Measurements from ENCODE around the gene TNFRSF18. TPM values are rescaled to one million over a fixed set of nuclear protein-coding genes. Genes with fewer than 3 reads are reported as not detected.
A peak's percentile ranks its signal among the peaks of the same experiment; 100 is the strongest.

The TNFRSF18 gene
- polyA plus RNA-seq, 2 of the 4 experiments (the other 2 are of a cell fraction), result not detected

DNA sequence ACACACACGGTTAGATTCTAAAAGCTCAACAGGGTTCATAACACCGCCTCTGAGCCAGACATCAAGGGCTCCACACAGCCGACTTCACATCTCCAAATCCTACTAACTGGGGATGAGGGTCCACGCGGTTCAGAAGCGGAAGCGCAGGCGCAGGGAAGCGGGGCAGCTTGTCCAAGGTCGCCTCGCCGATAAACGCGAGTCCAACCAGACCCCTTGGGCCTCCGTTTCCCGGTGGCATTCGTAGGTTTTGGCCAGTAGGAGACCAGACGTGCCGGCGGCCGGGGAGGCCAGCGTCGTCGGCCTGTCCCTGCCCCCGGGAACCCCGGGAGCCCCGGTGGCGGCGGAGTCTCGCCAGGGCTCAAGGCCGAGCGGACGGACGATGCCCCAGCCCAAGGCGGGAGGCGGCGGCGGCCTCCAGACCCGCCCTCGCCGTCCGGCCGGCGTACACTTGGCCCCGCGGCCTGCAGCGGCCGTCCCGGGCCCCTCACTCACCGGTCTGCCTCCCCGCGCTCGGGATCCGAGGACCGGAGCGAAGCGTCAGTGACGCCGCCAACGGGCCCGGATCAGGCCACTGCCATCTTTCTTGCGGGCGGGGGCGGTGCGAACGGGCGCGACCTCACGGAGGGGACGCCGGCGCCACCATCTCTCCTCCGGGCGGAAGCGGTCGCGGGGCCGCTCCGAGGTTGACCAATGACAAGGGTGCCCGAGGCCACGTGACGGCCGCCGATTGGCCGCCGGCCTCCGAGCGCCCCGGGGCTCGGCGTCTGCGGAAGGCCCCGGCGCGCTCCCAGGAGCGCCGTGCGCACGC is 25.2 kb upstream of the TNFRSF18 start, which contains the start of gene SDF4:
SDF4 (minus strand) TSS at position 602 of the 808 bp plus-strand sequence. CDS start 3,229 bp downstream, outside the sequence.
- 0% methylated on average over 10 of the region's 99 CpGs for WGBS (ENCODE audit: missing lambda C conversion rate)
- POLR2A ChIA-PET, result interaction anchor here (1.1 to 1.3 kb wide), 2 partner anchors 16 to 152 kb away, joined by 3 read pairs; no protein-coding TSS in a partner anchor
- peak within 1 kb of the TSS; percentile 98 for H3K4me2 ChIP-seq
- ATAC-seq (peak; percentile 88 to 94), DNase-seq (ENCODE audit: low read depth in 1 of 2, low spot score in 1 of 2) (peak; percentile 92 to 95), FAIRE-seq (no peak)
- H3K9me3 ChIP-seq, result no peaks in the 10 kb centered on the region
- TF ChIP-seq, protein P1, sequence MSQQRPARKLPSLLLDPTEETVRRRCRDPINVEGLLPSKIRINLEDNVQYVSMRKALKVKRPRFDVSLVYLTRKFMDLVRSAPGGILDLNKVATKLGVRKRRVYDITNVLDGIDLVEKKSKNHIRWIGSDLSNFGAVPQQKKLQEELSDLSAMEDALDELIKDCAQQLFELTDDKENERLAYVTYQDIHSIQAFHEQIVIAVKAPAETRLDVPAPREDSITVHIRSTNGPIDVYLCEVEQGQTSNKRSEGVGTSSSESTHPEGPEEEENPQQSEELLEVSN (IDR thresholded peaks at IDR 0.05; ENCODE audit: borderline replicate concordance, low read depth), result peak; percentile 48; the same call in 1 of the 2 replicates
- TF ChIP-seq KDM5A (IDR thresholded peaks at IDR 0.05) (peak; percentile 45; the same call in 1 of the 2 replicates), JUN (IDR thresholded peaks at IDR 0.05) (peak; percentile 38 to 63; a peak in 3 of 5 replicates), POLR2A (IDR thresholded peaks at IDR 0.05; ENCODE audit: low read length) (peak; percentile 83), PHF8 (IDR thresholded peaks at IDR 0.05; ENCODE audit: borderline replicate concordance, low read depth) (peak; percentile 84), NR3C1 (IDR thresholded peaks at IDR 0.05) (no peak), KDM1A (IDR thresholded peaks at IDR 0.05; ENCODE audit: low read depth) (no peak)
- TF ChIP-seq, protein P2, sequence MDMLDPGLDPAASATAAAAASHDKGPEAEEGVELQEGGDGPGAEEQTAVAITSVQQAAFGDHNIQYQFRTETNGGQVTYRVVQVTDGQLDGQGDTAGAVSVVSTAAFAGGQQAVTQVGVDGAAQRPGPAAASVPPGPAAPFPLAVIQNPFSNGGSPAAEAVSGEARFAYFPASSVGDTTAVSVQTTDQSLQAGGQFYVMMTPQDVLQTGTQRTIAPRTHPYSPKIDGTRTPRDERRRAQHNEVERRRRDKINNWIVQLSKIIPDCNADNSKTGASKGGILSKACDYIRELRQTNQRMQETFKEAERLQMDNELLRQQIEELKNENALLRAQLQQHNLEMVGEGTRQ (IDR thresholded peaks at IDR 0.05), result peak; percentile 89
- H3K4me3 ChIP-seq, result peak within 1 kb of the TSS; percentile 97
- peak within 1 kb of the TSS; percentile 98 to 100 for H3K27ac ChIP-seq
- peaks cover 18% of the 10 kb centered on the region; the same call in 2 of the 3 replicates for H3K4me1 ChIP-seq
- CTCF ChIA-PET, result interaction anchor here (0.7 to 2.4 kb wide), 7 partner anchors 60 to 169 kb away, joined by 3 to 17 read pairs (median 3); no protein-coding TSS in a partner anchor

DNA sequence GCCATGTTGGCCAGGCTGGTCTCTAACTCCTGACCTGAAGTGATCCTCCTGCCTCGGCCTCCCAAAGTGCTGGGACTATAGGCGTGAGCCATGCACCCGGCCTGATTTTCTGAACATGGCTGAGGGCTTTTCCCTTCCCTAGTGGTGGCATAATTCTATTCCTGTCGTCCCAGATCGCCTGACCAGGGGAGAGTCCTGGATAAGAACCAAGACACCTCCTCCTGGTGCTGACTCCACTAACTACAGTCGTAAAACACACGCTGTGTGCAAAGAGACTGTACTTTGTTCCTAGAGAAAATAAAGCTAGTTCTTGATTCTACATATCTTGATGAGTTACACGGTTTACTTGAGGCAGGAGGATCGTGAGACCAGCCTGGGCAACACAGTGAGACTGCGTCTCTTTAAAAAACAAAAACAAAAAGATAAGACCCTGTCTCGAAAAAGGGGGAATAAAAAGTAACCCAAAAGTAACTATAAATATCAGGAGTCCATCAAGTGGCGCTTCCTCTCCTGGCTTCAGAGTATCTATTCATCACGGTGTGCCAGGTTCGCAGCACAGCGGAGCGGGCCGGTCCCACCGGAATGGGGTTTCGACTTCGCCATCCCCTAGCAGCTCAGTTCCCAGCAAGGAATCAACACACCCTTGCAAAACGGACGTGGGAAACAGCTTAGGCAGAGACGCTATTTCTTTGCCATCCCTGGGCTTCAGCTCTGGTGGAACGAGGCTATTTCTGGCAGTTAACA is 24.4 kb upstream of the TNFRSF18 start:
- WGBS (ENCODE audit: missing lambda C conversion rate), result 11% methylated on average over 22 of the region's 24 CpGs
- ATAC-seq (peak; percentile 37 to 67; a peak in 5 of 6 replicates), DNase-seq (ENCODE audit: low read depth in 1 of 2, low spot score in 1 of 2) (peak; percentile 64 to 68), FAIRE-seq (no peak)
- Histone ChIP-seq H3K4me1 (peaks cover 18% of the 10 kb centered on the region; the same call in 2 of the 3 replicates), H3K9me3 (no peaks in the 10 kb centered on the region), H3K27ac (peak overlapping the region; percentile 98 to 100), H3K4me3 (peak overlapping the region; percentile 97), H3K4me2 (peak overlapping the region; percentile 98)
- POLR2A ChIA-PET, result interaction anchor here (1.1 kb wide), 1 partner anchor 15 kb away, joined by 3 read pairs; no protein-coding TSS in a partner anchor
- peak in 1 of 2 experiments; percentile 20; a peak in 1 of 5 replicates for TF ChIP-seq RAD21 (conservative IDR thresholded peaks at IDR 0.05 in 1 of 2, IDR thresholded peaks at IDR 0.05 in 1 of 2)
- no peak for TF ChIP-seq CHD4 (IDR thresholded peaks at IDR 0.05; ENCODE audit: borderline replicate concordance)
- TF ChIP-seq SMC3 (IDR thresholded peaks at IDR 0.05), result peak; percentile 12; the same call in 1 of the 3 replicates
- CTCF ChIA-PET, result interaction anchor here (0.7 to 2.4 kb wide), 8 partner anchors 61 to 246 kb away, joined by 3 to 17 read pairs (median 3); no protein-coding TSS in a partner anchor

DNA sequence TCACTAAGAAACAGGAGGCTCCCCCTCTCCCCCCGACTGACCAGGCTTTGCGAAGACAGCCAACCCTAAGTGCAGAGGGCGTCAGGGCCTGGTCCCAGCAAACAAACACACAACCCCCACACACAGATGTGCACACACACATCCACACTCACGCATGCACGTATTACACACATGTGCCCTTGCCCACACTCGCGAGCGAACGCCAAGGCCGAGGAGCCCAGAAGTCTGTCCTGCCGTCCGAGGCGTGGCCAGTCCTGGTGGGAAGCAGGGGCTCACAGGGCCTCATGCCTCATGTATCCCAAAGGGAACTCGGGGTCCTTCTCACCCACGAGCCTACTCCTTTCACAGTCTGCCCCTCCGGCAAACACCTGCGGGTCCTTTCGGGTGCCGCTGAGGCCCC is 23.4 kb upstream of the TNFRSF18 start:
- no peak for DNase-seq (ENCODE audit: low read depth in 1 of 2, low spot score in 1 of 2)
- TF ChIP-seq BHLHE40 (IDR thresholded peaks at IDR 0.05; ENCODE audit: low read depth, low read length), result no peak
- no peak overlapping the region for H3K27ac ChIP-seq
- ATAC-seq, result no peak
- no peaks in the 10 kb centered on the region for H3K9me3 ChIP-seq
- peak overlapping the region; percentile 98; the same call in 2 of the 3 replicates for H3K4me2 ChIP-seq
- H3K4me1 ChIP-seq, result peaks cover 18% of the 10 kb centered on the region; the same call in 2 of the 3 replicates
- POLR2A ChIA-PET, result no interaction called here
- 96% methylated on average over 17 of the region's 19 CpGs for WGBS (ENCODE audit: missing lambda C conversion rate)
- no peak for FAIRE-seq
- H3K4me3 ChIP-seq, result no peak overlapping the region
- CTCF ChIA-PET, result interaction anchor here (0.6 to 1.7 kb wide), 3 partner anchors 108 to 245 kb away, joined by 3 to 8 read pairs (median 3); no protein-coding TSS in a partner anchor

DNA sequence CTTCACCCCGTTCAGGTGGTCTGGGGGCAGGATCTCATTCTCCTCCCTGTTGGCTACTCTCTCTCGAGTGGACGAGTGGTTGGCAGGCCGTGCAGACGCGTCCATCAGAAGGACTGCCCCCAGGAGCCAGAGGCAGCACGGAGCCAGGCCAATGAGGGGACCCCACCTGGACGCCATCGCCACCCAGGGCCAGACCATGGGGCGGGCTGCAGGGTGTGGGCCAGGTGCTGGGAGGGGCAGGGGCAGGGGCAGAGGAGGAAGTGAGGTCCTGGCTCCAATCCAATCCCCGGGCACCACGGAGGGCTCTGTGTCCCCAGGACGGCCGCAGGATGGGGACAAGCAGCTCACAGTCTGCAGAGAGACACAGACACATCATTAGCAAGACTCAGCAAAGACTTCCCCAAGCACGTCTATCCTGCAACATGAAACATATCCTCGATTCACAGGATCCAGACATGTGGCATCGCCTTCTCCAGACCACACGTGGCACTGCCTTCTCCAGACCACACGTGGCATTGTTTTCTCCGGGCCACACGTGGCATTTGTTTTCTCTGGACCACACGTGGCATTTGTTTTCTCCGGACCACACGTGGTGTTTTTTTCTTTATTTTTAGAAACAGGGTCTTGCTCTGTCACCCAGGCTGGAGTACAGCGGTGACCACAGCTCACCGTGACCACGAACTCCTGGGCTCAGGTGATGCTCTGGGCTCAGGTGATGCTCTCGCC is 22.4 kb upstream of the TNFRSF18 start:
- Histone ChIP-seq H3K9me3 (no peaks in the 10 kb centered on the region), H3K4me1 (peaks cover 18% of the 10 kb centered on the region; the same call in 2 of the 3 replicates), H3K27ac (no peak overlapping the region), H3K4me3 (no peak overlapping the region), H3K4me2 (no peak overlapping the region)
- CTCF ChIA-PET, result interaction anchor here (1.6 kb wide), 1 partner anchor 16 kb away, joined by 4 read pairs; no protein-coding TSS in a partner anchor
- ATAC-seq, result no peak
- DNase-seq (ENCODE audit: low read depth in 1 of 2, low spot score in 1 of 2), result no peak
- WGBS (ENCODE audit: missing lambda C conversion rate), result 95% methylated on average over 22 of the region's 28 CpGs
- TF ChIP-seq, protein P1 (IDR thresholded peaks at IDR 0.05; ENCODE audit: borderline replicate concordance, low read depth), result no peak
- TF ChIP-seq MAZ (IDR thresholded peaks at IDR 0.05; ENCODE audit: borderline replicate concordance, low read depth, low read length) (no peak), FOSB (CRISPR knock-in tag; IDR thresholded peaks at IDR 0.05) (no peak), RAD21 (conservative IDR thresholded peaks at IDR 0.05 in 1 of 2, IDR thresholded peaks at IDR 0.05 in 1 of 2) (no peak), POLR2A (IDR thresholded peaks at IDR 0.05; ENCODE audit: low read length) (no peak), JUN (IDR thresholded peaks at IDR 0.05) (no peak), NR3C1 (IDR thresholded peaks at IDR 0.05) (no peak), CBX8 (IDR thresholded peaks at IDR 0.05) (no peak), NPAS2 (CRISPR knock-in tag; IDR thresholded peaks at IDR 0.05; ENCODE audit: borderline replicate concordance) (no peak)
- POLR2A ChIA-PET, result no interaction called here
- FAIRE-seq, result no peak
